Effector CD4-positive, alpha-beta T cell (primary cell): ENCODE data around the gene PAMR1.

ENCODE experiments used
- DNase-seq: peaks from one replicate; pipeline ENCODE4 v3.0.0-alpha.2; 2020

Gene PAMR1

DNA sequence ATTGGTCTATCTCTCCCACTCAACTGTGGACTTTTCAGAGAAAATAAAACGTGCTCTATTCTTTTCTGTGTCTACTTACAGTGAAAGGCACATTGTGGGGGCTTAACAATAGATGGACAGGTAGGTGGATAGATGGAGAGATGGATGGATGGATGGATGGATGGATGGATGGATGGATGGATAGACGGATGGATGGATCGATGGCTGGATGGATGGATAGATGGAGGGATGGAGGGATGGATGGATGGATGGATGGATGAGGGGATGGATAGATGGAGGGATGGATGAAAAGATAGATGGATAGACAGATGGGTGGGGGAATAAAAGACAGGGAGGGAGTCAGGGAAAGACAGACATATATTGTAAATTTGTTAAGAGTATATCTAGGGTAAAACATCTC, 91.8 kb downstream of the PAMR1 start:
- DNase-seq: no peak

DNA sequence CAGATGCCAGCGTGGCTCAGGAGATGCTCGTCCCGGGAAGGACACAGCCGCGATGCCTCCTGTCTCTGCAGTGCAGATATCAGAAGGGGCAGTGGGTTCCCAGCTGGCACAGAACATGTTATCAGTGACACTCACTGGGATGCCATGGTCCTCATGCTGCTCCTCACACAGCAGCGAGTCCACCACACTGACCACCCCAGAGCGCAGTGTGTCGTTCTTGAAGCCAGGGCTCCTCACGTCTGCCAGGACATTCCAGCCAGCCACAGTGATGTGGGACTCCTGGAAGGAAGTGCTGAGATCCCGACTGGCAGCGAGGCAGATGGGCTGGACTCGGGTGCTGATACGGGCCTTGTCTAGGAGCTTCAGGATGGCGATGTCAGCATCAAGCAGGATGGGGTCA, 93.0 kb downstream of the PAMR1 start:
- DNase-seq: no peak

DNA sequence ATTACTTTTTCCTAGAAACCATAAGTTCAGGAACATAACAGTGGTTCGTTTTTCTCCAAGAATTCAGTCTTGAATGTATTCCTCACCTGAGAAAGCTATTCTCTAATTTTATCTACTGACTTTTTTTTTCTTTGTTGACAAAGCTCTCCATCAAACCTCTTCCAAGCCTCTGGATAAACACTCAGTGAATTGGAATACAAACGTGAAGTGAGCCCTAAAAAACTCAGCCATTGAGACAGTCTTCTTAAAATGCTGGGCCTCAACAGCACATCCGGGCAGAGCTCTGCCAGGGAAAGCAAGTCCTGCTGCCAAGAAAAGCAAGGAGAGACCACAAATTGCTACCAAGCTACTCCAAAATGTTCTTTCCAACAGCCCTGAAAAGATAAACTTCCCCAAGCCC, 98.3 kb downstream of the PAMR1 start:
- no peak for DNase-seq

DNA sequence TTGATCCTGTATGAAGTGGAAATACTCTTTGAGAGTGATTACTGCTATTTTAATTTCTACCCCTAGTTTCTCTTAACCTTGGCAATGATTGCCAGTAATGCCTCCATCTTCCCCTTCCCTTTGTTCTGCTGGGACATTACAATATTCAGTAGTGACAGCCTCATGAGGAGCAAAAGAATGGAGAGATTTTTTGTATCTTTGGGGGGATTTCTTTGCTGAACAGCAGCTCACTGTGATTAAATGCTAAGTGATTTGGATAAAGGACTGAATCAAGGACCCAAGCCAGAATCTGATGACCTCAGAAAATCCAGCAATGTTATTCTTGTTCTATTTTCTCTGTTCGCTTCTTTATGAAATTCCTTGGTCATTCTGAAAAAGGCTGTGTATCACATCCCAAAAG, 99.1 kb downstream of the PAMR1 start:
- DNase-seq: no peak

DNA sequence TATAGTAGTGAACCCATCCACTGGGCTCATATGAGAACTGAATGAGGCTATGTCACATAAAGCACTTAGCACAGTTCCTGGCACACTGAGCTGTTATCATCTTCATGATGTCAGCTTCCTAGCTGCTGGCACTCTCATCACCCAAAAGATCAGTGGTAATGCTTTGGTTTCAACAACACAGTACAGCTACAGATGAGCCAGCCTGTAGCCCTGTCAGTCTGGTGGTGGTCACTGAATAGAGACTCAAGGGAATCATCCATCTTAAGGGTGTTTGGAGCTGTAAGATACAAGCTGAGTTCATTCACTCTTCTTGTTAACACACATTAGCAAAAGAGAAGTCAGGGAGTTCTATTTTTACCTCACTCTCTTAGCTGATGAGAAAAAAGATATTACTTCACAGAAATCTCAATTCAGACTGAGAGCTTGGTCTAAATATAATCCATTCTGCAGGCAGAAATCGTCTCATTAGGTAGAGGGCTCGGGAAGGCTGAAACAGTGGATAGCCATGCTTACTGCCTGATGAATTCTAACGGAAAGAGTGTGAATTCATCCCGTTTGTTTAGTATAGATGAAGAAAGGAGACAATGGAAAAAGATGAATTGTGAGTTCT, 99.7 kb downstream of the PAMR1 start:
- DNase-seq: no peak

DNA sequence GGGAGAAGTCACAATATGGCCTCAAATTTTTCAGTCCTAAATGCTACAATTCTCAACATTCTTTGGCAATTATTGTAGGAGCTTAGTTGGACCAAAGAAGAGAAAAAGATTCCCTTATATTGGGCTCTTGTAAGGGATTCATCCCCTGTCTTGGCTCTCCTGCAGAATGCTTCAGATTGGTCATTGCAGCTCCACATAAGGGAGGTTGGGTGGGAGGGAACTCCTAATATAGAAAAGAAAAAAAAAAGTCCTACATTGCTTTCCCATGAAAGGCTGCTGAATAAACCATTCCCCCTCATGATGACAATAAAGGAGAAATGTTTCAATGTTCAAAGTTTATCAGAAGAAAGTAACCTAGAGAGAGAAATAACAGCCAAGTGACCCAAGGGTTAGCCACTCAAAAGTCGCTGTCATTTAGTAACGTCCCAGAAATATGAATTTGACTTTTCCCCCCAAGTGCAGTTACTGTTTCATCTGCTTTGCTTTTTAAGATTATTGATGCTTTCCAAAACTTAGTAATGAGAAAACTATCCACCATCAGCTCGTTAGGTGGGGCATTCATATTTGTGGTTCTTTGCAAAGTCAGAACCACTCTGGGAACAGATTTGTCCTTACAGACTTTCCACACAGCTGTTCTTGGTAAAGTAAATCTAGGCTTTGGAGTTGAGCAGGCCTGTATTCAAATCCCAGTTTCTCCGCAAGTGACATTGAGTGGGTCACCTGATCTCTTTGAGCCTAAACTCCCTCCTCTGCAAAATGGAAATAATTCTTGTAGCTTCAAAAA, 101.1 kb downstream of the PAMR1 start:
- DNase-seq: no peak

DNA sequence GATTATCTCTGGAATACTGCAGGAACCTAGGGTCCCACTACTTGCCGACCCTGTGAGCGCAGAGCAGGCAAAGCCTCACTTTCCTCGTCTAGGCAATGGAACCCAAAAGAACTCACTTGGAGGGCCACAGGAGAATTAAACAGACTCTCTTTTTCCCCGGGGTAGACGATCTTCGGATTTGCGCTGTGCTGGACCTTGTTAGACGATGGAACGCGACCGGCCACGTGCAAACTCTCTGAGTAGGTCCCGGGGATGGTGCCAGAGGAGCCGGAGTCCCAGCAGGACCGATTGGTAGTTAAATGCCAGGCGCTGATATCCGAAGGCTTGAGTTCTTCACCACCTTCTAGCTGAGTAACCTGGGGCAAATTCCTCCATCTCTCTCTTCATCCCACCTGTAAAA, 105.0 kb downstream of the PAMR1 start:
- DNase-seq: no peak

DNA sequence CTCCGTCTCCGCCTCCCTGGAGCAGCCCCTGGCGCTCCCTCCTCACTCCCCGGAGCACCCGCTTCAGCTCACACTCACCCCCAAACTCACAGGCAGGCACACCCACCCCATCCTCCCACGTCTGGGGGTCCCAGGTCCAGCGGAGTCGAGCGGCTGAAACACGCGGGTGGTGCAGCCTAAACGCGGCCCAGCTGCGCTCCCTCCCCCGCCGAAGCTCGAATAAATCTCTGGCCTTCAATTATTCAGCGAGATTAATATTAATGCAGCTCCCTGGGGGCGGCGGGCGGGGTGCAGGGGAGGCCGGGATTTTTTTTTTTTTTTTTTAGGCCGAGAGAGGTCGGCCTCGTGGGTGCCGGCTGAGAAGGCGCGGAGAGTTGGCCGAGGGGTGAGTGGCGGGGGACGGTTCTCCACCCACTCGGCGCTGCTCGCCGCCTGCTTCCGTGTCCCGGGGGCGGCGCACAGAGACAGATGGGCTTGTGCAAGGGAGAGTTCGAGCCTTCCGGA, 105.5 kb downstream of the PAMR1 start:
- no peak for DNase-seq

DNA sequence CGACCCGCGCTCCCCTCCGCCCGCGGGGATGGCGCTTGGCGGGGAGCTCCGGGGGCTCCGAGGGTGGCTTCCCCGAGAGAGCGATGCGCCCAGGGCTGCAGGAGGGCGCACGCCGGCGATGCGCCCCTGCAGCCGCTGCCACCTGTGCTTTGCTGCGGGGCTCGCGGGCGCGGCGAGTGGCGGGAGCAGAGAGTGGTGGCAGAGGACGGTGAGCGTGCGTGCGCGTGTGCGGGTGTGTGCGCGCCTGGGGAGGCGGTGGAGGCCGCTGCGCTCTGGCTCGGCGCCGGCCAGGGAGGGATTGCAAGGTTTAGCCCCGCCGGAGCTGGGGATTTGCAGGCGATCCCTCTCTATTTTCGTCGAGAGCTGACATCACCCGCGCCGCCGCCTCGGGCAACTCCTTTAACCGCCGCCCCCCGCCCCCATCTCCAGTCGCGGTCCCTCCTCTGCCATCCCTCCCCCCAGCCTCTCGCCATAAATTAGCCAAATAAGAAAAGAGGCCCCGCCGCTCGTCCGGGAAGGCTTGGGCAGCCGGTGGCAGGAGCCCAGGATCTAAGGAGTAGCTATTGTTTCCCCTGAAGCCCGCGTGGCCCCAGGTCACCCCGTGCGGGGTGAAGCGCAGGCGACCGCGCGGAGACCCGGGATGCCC, 106.1 kb downstream of the PAMR1 start, which contains the start of gene SLC1A2:
SLC1A2 (minus strand) TSS at position 375 of the 646 bp plus-strand sequence. CDS start 592 bp downstream, outside the sequence.
- DNase-seq: no peak

DNA sequence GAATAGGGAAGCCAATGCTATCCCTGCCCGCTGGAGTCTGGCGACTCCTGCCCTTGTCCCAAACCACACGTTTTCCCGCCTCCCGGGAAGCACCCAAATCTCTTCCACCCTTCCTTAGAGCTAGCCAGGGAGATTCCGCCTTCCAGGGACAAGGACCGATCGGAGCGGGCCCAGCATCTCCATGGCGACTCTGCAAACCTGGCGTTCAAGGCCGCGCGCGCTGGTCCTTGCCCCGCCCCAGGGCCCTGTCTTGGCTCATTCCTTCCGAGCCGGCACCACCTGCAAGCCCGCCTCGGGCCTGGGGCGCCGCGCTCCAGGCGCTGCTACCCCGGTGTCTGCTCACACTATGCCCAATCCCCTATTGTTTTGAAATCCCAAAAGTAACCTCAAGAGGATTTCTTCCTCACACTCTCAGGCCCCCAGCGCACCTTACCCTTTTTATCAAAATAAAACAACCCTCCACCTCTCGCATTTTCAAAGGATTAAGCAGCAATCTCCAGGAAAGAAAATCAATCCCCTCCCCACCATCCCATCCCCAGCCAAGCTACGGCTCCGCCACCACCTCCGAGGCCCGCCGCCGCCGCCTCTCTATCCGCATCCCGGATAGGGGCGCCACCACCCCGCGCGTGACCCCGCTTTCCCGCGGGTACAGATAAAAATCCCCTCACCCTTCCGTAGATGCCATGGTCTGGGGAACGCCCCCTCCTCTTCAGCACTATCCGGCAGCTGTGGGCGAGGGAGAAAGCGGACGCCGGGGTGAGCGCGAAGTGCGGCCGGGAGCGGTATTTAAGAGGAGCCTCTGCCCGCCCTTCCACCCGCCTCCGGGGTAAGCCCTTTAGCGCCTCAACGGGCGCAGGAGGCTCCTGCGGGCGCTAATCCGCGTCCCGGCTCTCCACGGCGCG, 106.9 kb downstream of the PAMR1 start:
- no peak for DNase-seq

DNA sequence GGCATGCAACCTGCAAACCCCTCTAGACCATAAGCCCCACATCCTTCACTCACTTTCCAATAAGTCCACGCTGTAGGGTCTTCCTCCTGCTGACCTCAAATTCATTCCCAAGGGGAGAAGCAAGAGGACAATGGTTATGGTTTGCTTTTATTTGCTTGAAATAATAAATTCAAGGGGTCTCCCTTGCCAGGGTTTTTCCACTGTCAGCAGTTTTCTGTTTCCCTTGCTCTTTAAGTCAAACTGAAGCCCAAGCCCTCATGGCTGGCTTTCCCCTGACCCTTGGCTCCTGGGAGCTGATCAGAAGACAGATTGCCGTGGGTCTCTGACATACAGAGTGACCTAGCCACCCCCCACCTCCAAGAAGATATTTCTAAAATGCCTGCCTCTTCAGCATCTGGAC, 109.9 kb downstream of the PAMR1 start:
- no peak for DNase-seq

DNA sequence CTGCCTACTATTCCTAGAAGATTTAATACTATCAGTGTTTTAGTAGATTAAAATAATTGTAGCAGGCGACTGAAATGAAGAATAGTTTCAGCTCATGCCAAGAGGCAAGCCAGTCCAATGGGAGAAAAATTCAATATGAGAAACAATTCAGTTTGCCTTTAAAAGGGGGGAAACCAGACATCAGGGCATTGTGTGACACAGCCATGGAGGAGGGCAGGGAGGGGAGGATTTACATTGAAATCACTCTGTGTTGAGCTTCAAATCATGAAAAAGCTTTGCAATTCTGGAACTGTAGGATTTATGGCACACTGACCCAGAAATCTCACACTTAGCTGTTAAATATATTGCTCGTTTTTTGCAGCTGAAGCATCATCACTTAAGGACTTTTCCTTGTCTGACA, 110.6 kb downstream of the PAMR1 start:
- DNase-seq: no peak

DNA sequence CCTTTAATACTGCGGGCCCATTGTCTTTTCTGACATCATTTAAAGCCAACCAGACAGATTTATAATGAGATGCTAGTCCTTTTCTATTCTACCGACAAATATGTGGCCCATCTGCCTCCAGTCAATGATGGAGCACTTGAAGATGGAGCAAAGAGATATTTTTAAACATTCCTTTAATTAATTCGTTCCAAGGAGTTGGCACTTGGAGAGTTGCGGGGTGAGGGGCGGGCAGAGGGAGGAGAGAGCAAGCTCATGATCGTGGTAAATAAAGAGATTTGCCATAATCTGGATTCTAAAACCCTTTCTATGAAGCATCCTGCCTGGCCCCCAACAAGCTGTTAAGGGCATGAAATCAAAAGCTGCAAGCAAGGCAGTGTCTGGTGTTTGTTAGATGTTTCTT, 111.1 kb downstream of the PAMR1 start:
- DNase-seq: no peak

DNA sequence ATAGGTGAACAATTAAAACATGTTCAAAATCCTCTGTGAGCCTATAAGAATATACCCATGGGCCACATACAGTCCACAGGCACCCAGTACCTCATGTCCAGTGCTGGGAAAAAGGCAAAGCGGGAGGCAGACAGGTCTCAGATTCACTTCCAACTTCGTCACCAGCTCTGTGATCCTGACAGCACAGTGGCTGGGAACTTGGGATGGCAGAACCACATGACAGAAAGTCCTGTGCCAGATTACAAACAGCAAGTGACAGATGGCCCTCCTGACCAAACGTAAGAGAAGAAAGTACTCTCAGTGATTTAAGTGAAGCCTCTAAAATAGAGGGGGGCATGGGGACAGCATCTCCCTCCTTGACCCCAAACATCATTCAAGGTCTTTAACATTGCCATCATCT, 111.8 kb downstream of the PAMR1 start:
- no peak for DNase-seq

DNA sequence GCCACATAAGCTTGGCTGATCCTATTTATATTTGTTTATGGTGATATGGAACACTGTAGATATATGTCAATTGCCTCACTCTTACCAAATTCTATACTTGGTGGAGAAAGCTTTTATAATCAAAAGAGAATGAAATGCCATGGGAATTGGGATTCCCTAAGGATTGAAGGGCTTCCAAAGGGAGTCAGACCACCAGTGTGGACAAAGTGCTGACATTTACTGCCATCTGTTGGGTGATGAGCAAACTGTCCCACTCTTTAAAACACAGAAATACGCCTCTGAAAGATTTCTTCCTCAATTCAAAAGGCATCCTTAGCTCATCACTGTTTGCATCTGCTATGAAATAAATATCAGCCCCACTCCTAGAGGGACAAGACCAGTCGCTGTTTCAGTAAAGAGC, 113.1 kb downstream of the PAMR1 start:
- DNase-seq: no peak

DNA sequence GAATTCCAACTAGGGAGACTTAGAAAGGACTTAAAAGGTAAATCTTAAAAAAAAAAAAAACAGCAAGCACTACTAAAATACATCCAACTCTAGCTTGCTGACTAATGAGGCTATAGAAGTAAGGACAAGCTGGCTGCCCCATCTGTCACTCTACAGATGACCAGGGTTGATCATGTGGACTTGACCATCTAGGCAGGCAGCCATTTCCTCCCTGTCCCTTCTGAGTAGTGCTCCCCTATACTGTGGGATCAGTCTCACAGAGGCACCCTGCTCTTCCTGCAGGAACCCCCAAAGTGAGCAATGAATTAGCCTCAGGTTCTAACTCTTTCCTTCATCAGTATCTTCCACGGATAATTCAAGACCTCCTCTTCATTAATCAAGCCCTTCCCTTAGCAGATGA, 118.4 kb downstream of the PAMR1 start:
- no peak for DNase-seq

DNA sequence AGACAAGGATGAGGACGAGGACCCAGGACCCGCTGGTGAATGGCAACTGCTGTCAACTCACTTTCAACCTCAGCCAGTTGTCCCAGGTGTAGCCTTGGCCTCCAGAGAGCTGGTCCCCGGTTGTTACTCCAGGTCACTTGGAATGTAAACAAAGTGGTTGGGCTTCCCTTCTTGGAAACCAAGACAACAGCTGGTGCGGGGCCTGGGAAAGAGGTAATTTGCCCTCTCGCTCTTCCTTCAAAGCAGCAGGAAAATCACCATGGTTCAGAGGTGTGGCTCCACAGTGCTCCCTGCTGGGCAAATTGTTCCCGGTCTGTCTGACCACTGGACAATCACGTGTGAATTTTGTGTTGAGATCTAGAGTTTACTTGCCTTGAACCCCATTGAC, 121.0 kb downstream of the PAMR1 start:
- DNase-seq: no peak

DNA sequence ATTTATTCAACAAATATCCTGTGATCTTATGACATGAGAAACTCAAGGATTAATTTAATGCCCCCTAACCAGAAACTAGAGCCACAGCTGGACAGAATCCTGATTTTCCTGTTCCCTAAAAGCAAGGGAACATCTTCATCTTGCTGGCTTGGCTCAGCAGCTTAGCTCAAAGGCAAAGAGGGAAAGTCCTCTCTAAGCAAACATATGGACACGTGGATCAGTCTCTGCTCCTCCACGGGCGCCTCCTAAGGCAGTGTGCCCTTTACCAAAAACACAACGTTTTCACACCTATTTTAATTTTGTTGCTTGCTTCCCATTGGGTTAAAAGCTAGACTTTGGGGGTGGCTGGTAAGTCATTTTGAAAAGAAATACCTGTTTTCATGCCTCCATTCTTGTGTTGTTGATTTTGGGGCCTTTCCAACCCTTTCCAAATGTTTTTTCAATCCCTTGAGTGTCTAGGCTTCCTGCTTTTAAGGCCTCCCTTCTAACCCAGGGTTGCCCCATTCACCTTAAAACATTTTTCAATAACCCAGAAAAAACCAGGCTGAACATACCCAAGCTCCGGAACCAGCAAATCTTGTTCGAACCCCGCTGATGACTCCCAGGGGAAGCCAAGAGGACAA, 121.5 kb downstream of the PAMR1 start:
- no peak for DNase-seq

DNA sequence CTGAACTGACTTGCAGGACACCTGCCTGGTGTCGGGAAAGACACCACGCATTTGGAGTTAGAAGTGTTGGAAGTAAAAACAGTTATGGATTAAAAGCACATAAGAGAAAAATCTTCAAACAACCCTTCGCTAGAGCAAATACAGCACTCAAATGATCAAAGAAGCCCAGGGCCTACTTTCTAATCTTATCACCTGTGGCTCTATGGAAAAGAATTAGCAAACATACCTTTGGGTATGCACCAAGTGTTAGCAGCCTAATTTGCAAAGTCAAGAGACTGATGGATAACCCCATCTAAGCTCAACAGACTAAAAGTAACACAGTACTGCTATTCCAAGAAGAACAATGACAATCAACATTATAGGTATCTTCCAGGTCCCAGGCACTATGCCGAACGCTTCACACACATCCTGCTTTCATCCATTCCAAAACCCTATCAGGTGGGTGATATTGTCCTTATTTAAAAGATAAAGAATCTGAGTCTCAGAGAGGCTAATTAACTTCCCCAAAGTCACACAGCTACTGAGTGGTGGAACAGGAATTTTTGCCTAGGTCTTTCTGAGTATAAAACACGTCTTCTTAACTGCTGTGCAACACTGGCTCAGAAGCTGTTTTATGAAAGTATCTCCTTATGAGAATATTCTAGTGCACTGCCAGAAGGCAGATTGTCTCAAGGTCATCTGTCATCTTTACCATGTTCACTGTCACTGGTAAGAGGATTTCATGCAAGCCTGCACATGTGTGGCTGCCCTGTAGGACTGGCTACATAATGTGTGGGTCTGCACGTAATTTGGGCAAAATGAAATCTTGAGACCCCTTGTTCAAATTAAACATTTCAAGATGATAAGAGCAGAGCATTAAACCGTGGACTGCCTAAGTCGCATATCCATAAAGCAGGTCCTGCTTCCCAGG, 122.4 kb downstream of the PAMR1 start:
- no peak for DNase-seq

DNA sequence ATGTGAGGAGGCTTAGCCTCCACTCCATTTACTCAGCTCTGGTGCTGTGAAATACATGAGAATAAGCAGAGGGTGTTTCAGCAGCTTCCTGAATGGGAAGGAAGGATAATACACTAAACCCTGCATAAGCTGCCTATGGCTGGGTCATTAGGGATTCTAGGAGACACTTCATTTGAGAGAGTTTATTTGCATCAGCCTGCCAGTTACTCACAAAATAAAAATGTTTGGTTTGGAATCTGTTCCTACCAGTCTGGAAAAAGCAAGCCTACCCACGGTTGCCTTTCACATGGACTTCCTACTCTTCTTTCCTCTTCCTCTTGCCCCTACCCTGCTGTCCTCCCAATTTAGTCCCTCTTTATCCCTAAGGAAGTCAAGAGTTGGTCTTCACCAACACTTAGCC, 126.5 kb downstream of the PAMR1 start:
- DNase-seq: no peak

DNA sequence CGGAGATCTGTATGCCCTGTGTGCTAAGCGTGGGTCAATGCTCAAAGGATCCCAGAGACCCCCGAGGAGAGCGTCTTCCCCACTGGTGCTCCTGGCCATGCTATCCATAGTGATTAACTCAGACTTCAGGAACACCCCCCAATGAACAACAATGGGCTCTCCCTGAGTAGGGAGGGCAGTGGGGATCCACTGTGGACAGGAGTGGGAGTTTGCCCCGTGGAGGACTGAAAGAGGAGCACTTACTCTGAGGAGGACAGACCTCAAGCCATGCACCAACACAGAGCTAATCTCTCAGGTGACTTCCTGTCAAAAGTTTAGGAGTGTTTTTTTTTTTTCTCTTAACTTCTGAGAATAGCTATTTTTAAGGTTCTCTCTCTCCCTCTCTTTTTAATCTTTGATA, 130.5 kb downstream of the PAMR1 start:
- DNase-seq: no peak
